GM18951 (cell line): ENCODE results near the gene COL7A1.

Experiments
- POLR2A ChIP-seq: IDR thresholded peaks from 4 replicates; pipeline ENCODE4 v1.6.1; 2011; ENCODE audit warnings: mild to moderate bottlenecking; ENCODE audit not compliant: insufficient read length, insufficient read depth; ENCODE audit errors: extremely low read depth
- in situ Hi-C: fragments of 300-500 bp; cut with MboI; formaldehyde crosslinking; loops from one replicate; pipeline ENCODE4 v1.12.0; 2022; ENCODE audit warnings: low sequenced_read_pairs, mixed read lengths, inconsistent platforms; ENCODE audit not compliant: unreplicated experiment

Gene COL7A1

DNA sequence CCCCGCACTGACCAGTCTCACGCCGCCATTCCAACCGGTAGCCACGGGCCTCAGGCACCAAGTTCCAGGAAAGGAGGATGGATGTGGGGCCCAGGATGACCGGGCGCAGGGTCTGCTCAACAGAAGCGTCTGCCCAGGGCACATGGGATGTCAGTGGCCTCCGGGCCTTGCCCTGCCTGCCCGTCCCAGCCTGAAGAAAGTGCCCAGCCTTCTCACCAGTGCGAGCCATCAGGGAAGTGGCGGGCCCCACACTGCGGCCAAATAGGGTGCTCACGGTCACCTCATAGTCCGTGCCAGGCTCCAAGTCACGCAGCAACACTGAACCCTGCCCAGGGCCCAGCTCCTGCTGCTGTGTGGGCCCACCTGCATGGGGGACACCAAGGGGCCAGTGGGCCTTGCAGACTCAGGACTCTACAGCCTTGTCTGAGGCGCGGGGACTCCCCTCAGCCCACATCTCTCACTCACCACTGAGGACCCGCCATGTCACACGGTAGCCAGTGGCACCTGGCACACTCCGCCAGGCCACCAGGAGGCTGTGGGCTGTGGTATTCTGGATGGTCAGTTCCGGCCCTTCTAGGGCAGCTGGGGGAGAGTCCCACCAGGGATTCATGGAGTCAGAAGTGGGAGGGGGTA is 3.1 kb downstream of the COL7A1 start:
- in situ Hi-C loops = no loop called here
- TF ChIP-seq POLR2A = no peak

DNA sequence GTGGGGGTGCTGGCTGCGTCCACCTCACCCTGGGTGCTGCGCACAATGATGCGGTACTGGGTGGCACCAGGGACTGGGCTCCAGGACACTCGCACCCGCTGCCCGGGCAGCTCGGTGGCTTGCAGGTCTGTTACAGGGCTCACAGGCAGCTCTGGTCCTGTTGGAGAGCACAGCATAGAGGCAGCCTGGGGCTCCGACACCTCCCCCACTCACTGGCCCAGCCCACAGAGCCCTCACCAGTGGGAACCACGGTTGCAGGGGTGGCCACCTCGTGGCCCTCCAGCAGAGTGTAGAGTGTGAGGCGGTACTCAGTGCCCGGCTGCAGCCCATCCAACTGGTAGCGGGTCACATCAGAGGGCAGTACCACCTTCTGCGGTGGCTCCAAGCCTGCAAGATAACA is 3.7 kb downstream of the COL7A1 start:
- in situ Hi-C loops = no loop called here
- no peak for TF ChIP-seq POLR2A

DNA sequence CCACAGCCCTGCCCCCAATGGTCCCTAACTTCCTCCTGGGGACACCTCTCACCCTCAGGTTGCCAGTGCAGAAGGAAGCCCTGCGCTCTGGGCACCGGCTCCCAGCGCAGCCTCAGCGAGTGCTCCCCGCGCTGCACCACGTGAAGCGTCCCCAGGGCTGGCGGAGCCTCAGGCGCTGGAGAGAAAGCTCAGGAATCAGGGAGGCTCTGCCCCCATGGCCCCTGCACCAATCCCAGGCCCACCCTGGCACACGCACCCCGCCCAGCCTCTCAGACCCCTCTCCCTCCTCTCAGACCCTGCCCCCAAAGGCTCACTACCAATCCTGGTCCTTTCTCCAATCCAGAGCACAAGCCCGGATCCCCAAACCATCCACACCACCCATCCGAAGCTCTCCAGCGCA is 6.9 kb downstream of the COL7A1 start:
- in situ Hi-C loops = no loop called here
- TF ChIP-seq POLR2A = no peak

DNA sequence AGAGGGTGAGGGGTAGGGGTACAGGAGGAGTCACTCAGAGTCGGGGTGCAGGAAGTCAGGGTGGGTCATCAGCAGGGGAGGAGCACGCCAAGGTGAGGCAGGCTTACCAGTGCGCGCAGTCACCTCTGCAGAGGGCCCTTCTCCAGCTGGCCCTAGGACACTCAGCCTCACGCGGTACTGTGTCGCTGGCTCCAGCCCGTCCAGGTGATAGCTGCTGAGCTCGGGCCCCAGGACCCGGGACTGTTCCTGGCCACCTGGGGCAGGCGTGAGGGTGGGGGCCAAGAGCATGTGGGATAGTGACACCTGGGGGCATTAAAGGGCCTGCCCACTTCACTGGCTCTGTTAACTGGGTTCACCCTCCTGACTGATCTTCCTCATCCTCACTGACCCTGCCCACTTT is 7.4 kb downstream of the COL7A1 start:
- TF ChIP-seq POLR2A = no peak
- in situ Hi-C loops = no loop called here

DNA sequence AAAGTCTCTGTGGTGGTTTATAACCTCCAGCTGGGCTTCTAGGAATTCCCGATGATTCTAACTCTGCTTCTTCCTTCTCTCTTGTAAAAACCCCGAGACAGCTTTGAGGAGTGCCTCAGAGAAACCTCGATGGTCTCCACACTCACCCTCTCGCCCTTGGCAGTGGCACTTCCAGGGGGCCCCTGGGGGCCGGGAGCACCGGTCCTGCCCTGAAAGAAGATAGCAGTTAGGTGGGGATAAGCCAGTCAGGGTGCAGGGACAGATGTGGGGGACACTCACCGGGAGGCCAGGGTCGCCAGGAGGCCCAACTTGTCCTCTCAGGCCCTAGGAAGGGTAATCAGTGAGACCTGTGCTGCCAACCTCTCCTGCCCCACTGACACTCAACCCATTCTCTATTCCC is 9.7 kb downstream of the COL7A1 start:
- in situ Hi-C loops = no loop called here
- no peak for TF ChIP-seq POLR2A

DNA sequence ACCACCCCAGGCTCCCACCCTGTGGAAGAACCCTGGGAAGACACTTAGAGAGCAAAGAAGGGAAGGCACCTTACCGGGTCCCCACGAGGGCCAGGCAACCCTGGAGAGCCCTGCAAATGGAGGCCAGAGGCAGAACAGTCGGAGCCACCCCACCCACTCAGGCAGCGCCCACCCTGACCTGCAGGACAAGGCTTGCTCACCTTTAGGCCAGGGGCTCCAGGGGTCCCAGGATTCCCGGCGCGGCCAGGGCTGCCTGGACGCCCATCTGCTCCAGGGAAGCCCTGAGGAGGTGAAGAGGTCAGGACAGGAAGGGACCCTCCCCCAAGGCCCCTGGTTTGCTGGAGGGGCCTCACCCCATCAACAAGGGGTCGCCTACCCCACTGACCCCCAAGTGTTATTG is 10.3 kb downstream of the COL7A1 start:
- TF ChIP-seq POLR2A = no peak
- in situ Hi-C loops = no loop called here

DNA sequence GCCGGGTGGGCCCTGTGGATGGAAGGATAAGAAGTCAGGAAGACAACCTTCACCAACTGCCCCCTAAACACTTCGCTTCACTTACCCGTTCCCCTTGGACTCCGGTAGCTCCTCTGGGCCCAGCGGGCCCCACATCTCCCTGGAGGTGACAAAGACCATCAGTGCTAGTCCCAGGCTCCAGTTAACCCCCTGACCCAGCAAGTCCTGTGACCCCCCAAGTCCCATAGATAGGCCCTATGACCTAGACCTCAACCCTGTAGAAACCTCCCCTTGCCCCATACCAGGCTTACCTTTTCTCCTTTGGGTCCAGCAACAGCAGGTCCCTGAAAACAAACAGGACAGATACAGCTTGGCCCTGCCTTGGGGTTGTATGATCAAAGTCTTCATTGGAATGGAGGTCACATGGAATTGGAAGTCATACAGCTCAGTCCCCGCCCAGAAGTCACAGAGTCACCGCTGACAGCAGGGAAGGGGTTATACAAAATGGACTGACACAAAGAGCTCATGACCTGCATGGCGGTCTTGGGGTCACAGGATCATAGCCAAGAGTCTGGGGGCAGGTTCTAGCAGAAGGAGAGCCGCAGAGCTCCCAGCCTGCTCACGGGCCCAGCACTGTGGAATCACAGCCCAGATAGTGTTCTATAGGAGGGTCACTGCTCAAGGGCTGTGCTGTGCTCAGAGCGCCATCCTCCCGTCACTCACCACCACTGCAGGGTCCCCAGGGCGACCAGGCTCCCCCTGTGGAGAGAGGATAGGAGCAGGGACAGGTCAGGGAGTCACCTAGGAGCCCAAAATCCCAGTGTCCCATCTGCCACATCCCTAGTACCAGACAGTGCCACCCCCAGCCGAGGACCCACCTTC is 13.3 kb downstream of the COL7A1 start:
- TF ChIP-seq POLR2A = no peak
- in situ Hi-C loops = no loop called here

DNA sequence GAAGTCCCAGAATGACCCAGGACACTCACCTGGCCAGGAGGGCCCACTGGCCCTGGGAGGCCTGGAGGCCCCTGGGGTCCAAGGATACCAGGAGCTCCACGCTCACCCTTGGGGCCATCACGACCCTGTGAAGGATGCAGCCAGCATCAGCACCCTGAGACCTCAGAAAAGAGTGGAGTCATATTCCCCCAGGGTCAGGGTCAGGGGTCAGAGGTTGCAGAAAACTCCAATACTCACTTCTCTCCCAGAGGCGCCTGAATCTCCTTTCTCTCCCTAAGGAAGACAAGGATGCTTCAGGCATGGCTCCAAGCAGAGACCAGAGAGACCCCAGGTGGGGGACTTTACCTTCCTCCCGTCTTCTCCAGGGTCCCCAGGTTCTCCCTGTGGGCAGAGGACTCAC is 18.5 kb downstream of the COL7A1 start:
- TF ChIP-seq POLR2A = no peak
- in situ Hi-C loops = no loop called here

DNA sequence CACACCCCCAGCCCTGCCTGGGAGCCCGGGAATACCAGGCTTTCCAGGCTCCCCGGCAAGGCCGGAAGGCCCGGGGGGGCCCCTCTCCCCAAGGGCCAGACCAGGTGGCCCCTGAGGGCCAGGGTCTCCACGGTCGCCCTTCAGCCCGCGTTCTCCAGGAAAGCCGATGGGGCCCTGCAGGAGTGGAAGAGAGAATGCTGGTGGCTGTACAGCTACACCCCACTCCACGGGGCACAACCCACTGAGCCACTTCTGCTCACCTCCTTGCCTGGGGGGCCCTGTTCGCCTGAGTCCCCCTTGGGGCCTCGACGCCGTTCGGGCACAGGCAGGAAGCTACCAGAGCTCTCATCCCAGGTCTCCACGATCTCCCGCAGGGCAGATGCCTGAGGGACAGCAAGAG is 19.8 kb downstream of the COL7A1 start:
- in situ Hi-C loops = no loop called here

DNA sequence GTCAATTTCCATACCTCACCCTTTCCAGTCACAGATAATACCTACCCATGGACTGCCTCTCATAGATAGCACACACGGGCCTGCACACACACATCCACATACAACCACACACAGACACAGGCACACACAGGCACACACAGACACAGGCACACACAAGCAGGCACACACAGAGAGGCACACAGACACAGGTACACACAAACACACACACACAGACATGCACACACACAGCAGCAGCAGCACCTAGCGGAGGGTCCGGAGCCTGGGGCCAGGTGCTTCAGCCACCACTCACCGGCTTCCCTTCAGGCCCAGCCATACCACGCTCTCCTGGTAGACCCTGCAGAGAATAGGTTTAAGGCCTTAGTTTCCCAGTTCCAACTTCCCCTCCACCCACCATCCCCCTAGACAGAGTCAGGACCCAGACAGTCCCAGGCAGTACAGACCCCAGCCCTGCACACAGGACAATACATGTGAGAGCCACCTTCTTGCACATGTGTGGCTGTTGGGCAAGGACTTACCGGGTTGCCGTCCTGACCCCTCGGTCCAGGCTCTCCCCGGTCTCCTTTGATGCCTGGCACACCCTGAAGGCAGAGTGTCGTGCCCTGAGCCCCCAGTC is 21.1 kb downstream of the COL7A1 start:
- in situ Hi-C loops = no loop called here

More for the DNA sequence above, 19.8 kb downstream of the COL7A1 start:
- TF ChIP-seq POLR2A = no peak

DNA sequence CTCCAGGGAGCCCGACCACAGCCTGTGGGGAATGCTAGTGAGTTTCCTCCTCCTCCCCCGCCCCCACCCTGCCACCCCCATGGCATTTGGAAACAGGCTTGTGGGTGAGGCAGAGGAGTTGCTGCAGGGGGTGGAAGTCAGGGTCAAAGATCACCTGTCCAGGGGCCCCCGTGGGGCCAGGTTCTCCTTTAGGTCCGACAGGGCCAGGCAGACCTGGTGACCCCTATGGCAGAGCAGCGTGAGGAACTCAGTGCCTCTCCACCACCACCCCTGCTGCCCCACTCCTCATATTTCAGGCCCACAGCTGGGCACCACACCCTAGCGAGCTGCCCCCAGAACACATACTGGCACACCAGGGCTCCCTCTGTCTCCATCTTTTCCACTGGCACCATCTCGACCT is 22.6 kb downstream of the COL7A1 start:
- in situ Hi-C loops = no loop called here
- TF ChIP-seq POLR2A = no peak

More for the DNA sequence above, 21.1 kb downstream of the COL7A1 start:
- no peak for TF ChIP-seq POLR2A

DNA sequence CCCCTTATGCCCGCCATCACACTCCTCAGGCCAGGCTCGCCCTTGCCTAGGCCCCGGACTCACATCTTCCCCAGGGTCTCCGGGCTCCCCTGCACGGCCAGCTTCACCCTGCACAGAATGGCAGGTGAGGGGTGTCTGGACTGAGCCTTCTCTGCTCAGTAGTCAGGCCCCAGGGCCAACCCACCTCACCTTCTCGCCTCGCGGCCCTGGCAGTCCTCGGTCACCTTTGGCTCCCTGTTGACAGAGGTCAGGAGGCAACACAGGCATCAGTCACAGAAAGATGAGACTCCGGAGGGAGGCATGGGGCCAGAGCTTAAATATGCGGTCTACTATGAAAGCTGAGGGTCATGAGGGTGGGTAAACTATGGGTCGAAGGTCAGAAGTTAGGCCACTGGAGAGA is 23.2 kb downstream of the COL7A1 start:
- no peak for TF ChIP-seq POLR2A
- in situ Hi-C loops = no loop called here

DNA sequence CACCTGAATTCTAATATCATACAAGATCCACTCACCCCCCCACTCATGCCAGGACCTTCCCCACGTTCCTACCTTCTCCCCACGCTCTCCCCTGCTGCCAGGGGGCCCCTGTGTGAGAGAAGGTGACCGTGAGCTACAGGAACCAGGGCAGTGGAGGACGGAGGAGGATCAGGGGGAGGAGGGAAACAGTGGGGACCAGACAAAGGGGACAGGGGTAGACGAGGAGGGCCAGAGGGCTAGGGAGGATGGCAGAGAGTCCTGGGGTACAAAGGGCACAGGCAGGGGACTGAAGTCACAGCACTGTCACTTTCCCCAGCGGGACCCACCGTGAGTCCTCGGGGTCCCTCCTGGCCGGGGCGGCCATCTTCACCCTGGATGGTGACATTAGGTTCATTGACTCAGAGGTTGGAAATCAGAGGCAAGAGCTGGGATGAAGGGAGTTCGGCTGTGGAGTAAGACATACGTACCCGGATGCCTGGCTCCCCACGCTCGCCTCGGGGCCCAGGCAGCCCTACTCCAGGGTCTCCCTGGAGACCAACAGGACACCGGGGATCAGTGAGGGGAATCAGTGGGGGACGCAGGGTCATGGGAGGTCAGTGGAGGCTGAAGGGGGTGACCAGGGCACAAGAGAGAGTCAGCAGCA is 25.2 kb downstream of the COL7A1 start:
- no peak for TF ChIP-seq POLR2A
- in situ Hi-C loops = no loop called here
